A204.1 (cell line): ENCODE data around the gene DDX3X.
"Not testable (repeated sequence)": the region's sequence is repeated elsewhere in the genome, so short reads cannot be mapped to it uniquely, and the experiment has no call there.

ENCODE experiments used
- FAIRE-seq: peaks from 2 replicates; lab custom pipeline; 2012; peaks lifted over from hg19 to GRCh38; lab: Jason Lieb, UNC

DDX3X gene

GRCh38 chrX:41333744-41334362 is at the start of gene DDX3X:
DDX3X (plus strand) TSS chrX:41334162; CDS start chrX:41334253, 91 bp downstream.
- FAIRE-seq = no peak

GRCh38 chrX:41285928-41286327 is 48.0 kb upstream of the DDX3X start:
- not testable (repeated sequence) for FAIRE-seq

GRCh38 chrX:41288641-41289040 is 45.3 kb upstream of the DDX3X start:
- no peak for FAIRE-seq

- no peak for FAIRE-seq
These were observed 44.9 kb upstream of the DDX3X start for GRCh38 chrX:41289095-41289494.

GRCh38 chrX:41291309-41291708 is 42.7 kb upstream of the DDX3X start:
- FAIRE-seq = no peak

- no peak for FAIRE-seq
These were observed 40.7 kb upstream of the DDX3X start for GRCh38 chrX:41293269-41293668.

GRCh38 chrX:41300758-41301437 is 33.1 kb upstream of the DDX3X start:
- no peak for FAIRE-seq

- FAIRE-seq = no peak
These were observed 32.5 kb upstream of the DDX3X start for GRCh38 chrX:41301438-41301824.

- FAIRE-seq = no peak
These were observed 31.6 kb upstream of the DDX3X start for GRCh38 chrX:41302370-41302769.

- FAIRE-seq = no peak
These were observed 30.9 kb upstream of the DDX3X start for GRCh38 chrX:41303013-41303412.

GRCh38 chrX:41304178-41304577 is 29.8 kb upstream of the DDX3X start:
- FAIRE-seq = no peak

GRCh38 chrX:41308884-41309647 is 24.9 kb upstream of the DDX3X start:
- FAIRE-seq = no peak

GRCh38 chrX:41312786-41313185 is 21.2 kb upstream of the DDX3X start:
- FAIRE-seq = no peak

GRCh38 chrX:41313419-41313818 is 20.5 kb upstream of the DDX3X start:
- FAIRE-seq = no peak

GRCh38 chrX:41314204-41314603 is 19.8 kb upstream of the DDX3X start:
- FAIRE-seq = no peak

- FAIRE-seq = no peak
These were observed 19.1 kb upstream of the DDX3X start for GRCh38 chrX:41314881-41315280.

- FAIRE-seq = not testable (repeated sequence)
These were observed 17.7 kb upstream of the DDX3X start for GRCh38 chrX:41316266-41316665.

- no peak for FAIRE-seq
These were observed 16.3 kb upstream of the DDX3X start for GRCh38 chrX:41317477-41318208.

GRCh38 chrX:41320393-41320792 is 13.6 kb upstream of the DDX3X start:
- no peak for FAIRE-seq

GRCh38 chrX:41322821-41323603 is 10.9 kb upstream of the DDX3X start:
- no peak for FAIRE-seq

- FAIRE-seq = no peak
These were observed 7.5 kb upstream of the DDX3X start for GRCh38 chrX:41326431-41326830.

- FAIRE-seq = no peak
These were observed 6.6 kb upstream of the DDX3X start for GRCh38 chrX:41327341-41327740.
